HepG2 (cell line): ENCODE results near the gene EMP2. TPM values are rescaled to one million over a fixed set of nuclear protein-coding genes. Genes with fewer than 3 reads are reported as not detected.
A peak's percentile ranks its signal among the peaks of the same experiment; 100 is the strongest.

Source experiments
- AGO1 ChIP-seq: fragments of 200-400 bp; formaldehyde crosslinking; IDR thresholded peaks from 2 replicates; pipeline ENCODE4 v1.6.1; 2017; ENCODE audit warnings: mild to moderate bottlenecking, low read depth, low read length, moderate library complexity; ENCODE audit not compliant: poor library complexity, severe bottlenecking
- AKAP8 ChIP-seq: sonication (generic); formaldehyde crosslinking; IDR thresholded peaks from 2 replicates; pipeline ENCODE4 v1.5.1; 2020; ENCODE audit warnings: mild to moderate bottlenecking, missing genetic modification reagents
- EHMT2 ChIP-seq: fragments of 200-600 bp; sonication (generic); IDR thresholded peaks from 2 replicates; pipeline ENCODE4 v1.7.0; 2017; ENCODE audit warnings: antibody characterized with exemption, low read depth, low read length, borderline replicate concordance
- GZF1 ChIP-seq: sonication (generic); formaldehyde crosslinking; IDR thresholded peaks from 2 replicates; pipeline ENCODE4 v1.5.1; 2020; ENCODE audit warnings: mild to moderate bottlenecking, missing genetic modification reagents
- KAT8 ChIP-seq: IDR thresholded peaks from 2 replicates; pipeline ENCODE4 v1.6.1; 2016; ENCODE audit warnings: missing genetic modification reagents, missing compliant biosample characterization
- NRL ChIP-seq: sonication (generic); formaldehyde crosslinking; IDR thresholded peaks from 2 replicates; pipeline ENCODE4 v1.5.0; 2020; ENCODE audit warnings: missing genetic modification reagents, mild to moderate bottlenecking, moderate library complexity, borderline replicate concordance
- RARA ChIP-seq: IDR thresholded peaks from 2 replicates; pipeline ENCODE4 v1.6.1; 2016; ENCODE audit warnings: missing genetic modification reagents, missing compliant biosample characterization
- SKI ChIP-seq: fragments of 450-650 bp; IDR thresholded peaks from one replicate; pipeline ENCODE4 v1.6.1; 2018; ENCODE audit warnings: mild to moderate bottlenecking; ENCODE audit not compliant: partially characterized antibody
- ZBTB20 ChIP-seq: sonication (generic); formaldehyde crosslinking; IDR thresholded peaks from 2 replicates; pipeline ENCODE4 v1.8.1; 2023; ENCODE audit warnings: missing genetic modification reagents, low read depth, mild to moderate bottlenecking, borderline replicate concordance
- ZIK1 ChIP-seq: sonication (generic); formaldehyde crosslinking; IDR thresholded peaks from 2 replicates; pipeline ENCODE4 v1.5.0; 2020; ENCODE audit warnings: mild to moderate bottlenecking, low read depth, missing genetic modification reagents, borderline replicate concordance
- ZNF207 ChIP-seq: fragments of 450-650 bp; IDR thresholded peaks from 2 replicates; pipeline ENCODE4 v1.6.1; 2016; ENCODE audit warnings: antibody characterized with exemption, borderline replicate concordance
- ZNF616 ChIP-seq: sonication (generic); formaldehyde crosslinking; IDR thresholded peaks from 2 replicates; pipeline ENCODE4 v1.5.0; 2020; ENCODE audit warnings: low read depth, mild to moderate bottlenecking, missing genetic modification reagents
- ZNF644 ChIP-seq: IDR thresholded peaks from 2 replicates; pipeline ENCODE4 v1.6.1; 2016; ENCODE audit warnings: low read depth
- polyA plus RNA-seq, 8 experiments: library from polyadenylated mRNA; depleted of rRNA in 3 of 8; stranded (reverse) in 7 of 8; unstranded in 1 of 8; fragments of >200 nt; fragmentation: Illumina TruSeq in 4 of 8; extraction: Trizol in 4 of 8; gene quantifications; 2 replicates each; pipeline versions ENCODE4 v1.2.1 to v1.2.3, GENCODE V29; 2011 to 2016; ENCODE audit warnings: low read depth in 4 of 8, missing spikeins in 1 of 8, mixed read lengths in 1 of 8; ENCODE audit not compliant: insufficient read depth in 1 of 8
- total RNA-seq, 5 experiments: library from RNA; depleted of rRNA; stranded (reverse); fragments of >200 nt; fragmentation: Illumina TruSeq; extraction: Trizol; gene quantifications; 2 replicates each; pipeline ENCODE4 v1.2.3, GENCODE V29; 2016; ENCODE audit warnings: low read depth in 1 of 5
- TF ChIP-seq, protein P1 (sequence below): sonication (generic); formaldehyde crosslinking; IDR thresholded peaks from 2 replicates; pipeline ENCODE4 v1.4.0; 2020; ENCODE audit warnings: missing genetic modification reagents, low read depth, mild to moderate bottlenecking, borderline replicate concordance
- TF ChIP-seq, protein P2 (sequence below): sonication (generic); formaldehyde crosslinking; IDR thresholded peaks from 2 replicates; pipeline ENCODE4 v1.5.0; 2020; ENCODE audit warnings: missing genetic modification reagents
- TF ChIP-seq, protein P3 (sequence below): IDR thresholded peaks from 2 replicates; pipeline ENCODE4 v1.6.1; 2016; ENCODE audit warnings: missing biosample characterization, missing genetic modification reagents, low read depth
- TF ChIP-seq, protein P4 (sequence below): sonication (generic); formaldehyde crosslinking; IDR thresholded peaks from 2 replicates; pipeline ENCODE4 v1.4.0; 2020; ENCODE audit warnings: low read depth, missing genetic modification reagents
- TF ChIP-seq, protein P5 (sequence below): sonication (generic); formaldehyde crosslinking; IDR thresholded peaks from 2 replicates; pipeline ENCODE4 v1.4.0; 2020; ENCODE audit warnings: missing genetic modification reagents, borderline replicate concordance

EMP2 gene
- total and polyA plus RNA-seq, 2 of the 13 experiments (the other 11 are each of a cell fraction or from before 2014, with no cell fraction given) = 24.6 to 91.2 TPM

DNA sequence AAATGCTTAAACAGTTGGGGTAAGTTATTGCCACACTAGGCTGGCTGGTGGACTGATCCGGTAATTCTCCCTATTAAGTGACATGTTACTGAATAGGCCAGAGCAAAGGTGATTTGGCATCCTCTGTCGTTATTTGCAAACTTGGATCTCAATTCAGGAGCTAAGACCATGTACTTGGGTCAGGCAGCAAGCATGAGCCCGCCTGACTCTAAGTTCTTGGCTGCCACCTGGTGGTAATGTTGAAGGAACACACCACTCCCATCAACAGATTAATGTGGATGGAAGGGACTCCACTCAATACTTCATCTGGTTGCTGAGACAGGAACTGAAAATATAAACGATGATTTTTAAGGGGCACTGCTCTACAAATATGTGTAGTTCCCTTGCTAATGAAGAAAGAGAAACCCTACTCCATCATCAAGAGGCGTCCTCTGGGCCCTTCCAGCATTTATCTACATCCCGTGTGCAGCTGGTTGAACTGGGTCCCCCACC lies 70.8 kb downstream of the EMP2 start (continued):
- TF ChIP-seq, protein P1, sequence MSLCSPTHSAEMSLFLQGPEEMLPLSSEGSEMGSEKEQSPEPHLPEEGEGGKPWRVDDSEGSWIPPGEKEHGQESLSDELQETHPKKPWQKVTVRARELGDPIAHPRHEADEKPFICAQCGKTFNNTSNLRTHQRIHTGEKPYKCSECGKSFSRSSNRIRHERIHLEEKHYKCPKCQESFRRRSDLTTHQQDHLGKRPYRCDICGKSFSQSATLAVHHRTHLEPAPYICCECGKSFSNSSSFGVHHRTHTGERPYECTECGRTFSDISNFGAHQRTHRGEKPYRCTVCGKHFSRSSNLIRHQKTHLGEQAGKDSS (CRISPR knock-in tag) = 0 out of 2 replicates have a peak, but pooled peaks have one; percentile 60
- TF ChIP-seq RARA (CRISPR knock-in tag) = 0 out of 2 replicates have a peak, but pooled peaks have one; percentile 29
- no peak for TF ChIP-seq AGO1
- TF ChIP-seq, protein P2, sequence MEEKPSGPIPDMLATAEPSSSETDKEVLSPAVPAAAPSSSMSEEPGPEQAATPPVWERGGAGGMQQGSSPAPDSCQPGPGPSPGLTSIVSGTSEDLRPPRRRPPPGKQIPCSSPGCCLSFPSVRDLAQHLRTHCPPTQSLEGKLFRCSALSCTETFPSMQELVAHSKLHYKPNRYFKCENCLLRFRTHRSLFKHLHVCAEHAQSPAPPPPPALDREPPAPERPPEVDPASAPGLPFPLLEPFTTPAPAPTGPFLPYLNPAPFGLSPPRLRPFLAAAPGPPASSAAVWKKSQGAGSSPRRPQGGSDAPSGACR = no peak
- no peak for TF ChIP-seq ZNF644 (CRISPR knock-in tag)
- TF ChIP-seq, protein P3, sequence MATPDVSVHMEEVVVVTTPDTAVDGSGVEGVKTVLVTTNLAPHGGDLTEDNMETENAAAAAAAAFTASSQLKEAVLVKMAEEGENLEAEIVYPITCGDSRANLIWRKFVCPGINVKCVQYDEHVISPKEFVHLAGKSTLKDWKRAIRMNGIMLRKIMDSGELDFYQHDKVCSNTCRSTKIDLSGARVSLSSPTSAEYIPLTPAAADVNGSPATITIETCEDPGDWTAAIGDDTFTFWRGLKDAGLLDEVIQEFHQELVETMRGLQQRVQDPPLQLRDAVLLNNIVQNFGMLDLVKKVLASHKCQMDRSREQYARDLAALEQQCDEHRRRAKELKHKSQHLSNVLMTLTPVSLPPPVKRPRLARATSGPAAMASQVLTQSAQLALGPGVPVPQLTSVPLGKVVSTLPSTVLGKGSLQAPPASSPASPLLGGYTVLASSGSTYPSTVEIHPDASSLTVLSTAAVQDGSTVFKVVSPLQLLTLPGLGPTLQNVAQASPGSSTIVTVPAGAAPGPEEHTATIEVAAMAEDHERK (CRISPR knock-in tag) = no peak
- TF ChIP-seq ZBTB20 (CRISPR knock-in tag) = peak; percentile 70; the same call in 1 of the 2 replicates
- TF ChIP-seq EHMT2 = no peak
- TF ChIP-seq, protein P4, sequence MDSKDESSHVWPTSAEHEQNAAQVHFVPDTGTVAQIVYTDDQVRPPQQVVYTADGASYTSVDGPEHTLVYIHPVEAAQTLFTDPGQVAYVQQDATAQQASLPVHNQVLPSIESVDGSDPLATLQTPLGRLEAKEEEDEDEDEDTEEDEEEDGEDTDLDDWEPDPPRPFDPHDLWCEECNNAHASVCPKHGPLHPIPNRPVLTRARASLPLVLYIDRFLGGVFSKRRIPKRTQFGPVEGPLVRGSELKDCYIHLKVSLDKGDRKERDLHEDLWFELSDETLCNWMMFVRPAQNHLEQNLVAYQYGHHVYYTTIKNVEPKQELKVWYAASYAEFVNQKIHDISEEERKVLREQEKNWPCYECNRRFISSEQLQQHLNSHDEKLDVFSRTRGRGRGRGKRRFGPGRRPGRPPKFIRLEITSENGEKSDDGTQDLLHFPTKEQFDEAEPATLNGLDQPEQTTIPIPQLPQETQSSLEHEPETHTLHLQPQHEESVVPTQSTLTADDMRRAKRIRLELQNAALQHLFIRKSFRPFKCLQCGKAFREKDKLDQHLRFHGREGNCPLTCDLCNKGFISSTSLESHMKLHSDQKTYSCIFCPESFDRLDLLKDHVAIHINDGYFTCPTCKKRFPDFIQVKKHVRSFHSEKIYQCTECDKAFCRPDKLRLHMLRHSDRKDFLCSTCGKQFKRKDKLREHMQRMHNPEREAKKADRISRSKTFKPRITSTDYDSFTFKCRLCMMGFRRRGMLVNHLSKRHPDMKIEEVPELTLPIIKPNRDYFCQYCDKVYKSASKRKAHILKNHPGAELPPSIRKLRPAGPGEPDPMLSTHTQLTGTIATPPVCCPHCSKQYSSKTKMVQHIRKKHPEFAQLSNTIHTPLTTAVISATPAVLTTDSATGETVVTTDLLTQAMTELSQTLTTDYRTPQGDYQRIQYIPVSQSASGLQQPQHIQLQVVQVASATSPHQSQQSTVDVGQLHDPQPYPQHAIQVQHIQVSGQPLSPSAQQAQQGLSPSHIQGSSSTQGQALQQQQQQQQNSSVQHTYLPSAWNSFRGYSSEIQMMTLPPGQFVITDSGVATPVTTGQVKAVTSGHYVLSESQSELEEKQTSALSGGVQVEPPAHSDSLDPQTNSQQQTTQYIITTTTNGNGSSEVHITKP = no peak; the same call in 1 of the 2 replicates
- no peak for TF ChIP-seq AKAP8 (CRISPR knock-in tag)
- TF ChIP-seq ZNF616 (CRISPR knock-in tag) = no peak
- no peak for TF ChIP-seq ZNF207
- no peak for TF ChIP-seq NRL
- peak; percentile 52; the same call in 1 of the 2 replicates for TF ChIP-seq KAT8
- 0 out of 2 replicates have a peak, but pooled peaks have one; percentile 45 for TF ChIP-seq ZIK1 (CRISPR knock-in tag)
- no peak for TF ChIP-seq SKI
- TF ChIP-seq, protein P5, sequence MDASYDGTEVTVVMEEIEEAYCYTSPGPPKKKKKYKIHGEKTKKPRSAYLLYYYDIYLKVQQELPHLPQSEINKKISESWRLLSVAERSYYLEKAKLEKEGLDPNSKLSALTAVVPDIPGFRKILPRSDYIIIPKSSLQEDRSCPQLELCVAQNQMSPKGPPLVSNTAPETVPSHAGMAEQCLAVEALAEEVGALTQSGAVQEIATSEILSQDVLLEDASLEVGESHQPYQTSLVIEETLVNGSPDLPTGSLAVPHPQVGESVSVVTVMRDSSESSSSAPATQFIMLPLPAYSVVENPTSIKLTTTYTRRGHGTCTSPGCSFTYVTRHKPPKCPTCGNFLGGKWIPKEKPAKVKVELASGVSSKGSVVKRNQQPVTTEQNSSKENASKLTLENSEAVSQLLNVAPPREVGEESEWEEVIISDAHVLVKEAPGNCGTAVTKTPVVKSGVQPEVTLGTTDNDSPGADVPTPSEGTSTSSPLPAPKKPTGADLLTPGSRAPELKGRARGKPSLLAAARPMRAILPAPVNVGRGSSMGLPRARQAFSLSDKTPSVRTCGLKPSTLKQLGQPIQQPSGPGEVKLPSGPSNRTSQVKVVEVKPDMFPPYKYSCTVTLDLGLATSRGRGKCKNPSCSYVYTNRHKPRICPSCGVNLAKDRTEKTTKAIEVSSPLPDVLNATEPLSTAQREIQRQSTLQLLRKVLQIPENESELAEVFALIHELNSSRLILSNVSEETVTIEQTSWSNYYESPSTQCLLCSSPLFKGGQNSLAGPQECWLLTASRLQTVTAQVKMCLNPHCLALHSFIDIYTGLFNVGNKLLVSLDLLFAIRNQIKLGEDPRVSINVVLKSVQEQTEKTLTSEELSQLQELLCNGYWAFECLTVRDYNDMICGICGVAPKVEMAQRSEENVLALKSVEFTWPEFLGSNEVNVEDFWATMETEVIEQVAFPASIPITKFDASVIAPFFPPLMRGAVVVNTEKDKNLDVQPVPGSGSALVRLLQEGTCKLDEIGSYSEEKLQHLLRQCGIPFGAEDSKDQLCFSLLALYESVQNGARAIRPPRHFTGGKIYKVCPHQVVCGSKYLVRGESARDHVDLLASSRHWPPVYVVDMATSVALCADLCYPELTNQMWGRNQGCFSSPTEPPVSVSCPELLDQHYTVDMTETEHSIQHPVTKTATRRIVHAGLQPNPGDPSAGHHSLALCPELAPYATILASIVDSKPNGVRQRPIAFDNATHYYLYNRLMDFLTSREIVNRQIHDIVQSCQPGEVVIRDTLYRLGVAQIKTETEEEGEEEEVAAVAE (CRISPR knock-in tag) = peak; percentile 84; the same call in 1 of the 2 replicates
- TF ChIP-seq GZF1 (CRISPR knock-in tag) = no peak; the same call in 1 of the 2 replicates
